K562 (cell line): ENCODE measurements around the gene STIL. TPM values are rescaled to one million over a fixed set of nuclear protein-coding genes. Genes with fewer than 3 reads are reported as not detected.

Source experiments
- ATF7 ChIP-seq: fragments of 450-650 bp; IDR thresholded peaks from 2 replicates; pipeline ENCODE4 v1.7.1; 2014; ENCODE audit warnings: mild to moderate bottlenecking, moderate library complexity
- CBX3 ChIP-seq, 2 experiments: IDR thresholded peaks; 1 replicate in 1 of 2; 2 replicates in 1 of 2; pipeline ENCODE4 v1.6.1; 2012; ENCODE audit warnings: inconsistent platforms in 2 of 2, low read length in 2 of 2, borderline replicate concordance in 1 of 2, control low read depth in 1 of 2
- DACH1 ChIP-seq: fragments of 450-650 bp; IDR thresholded peaks from 2 replicates; pipeline ENCODE4 v1.6.1; 2018; ENCODE audit not compliant: partially characterized antibody
- DEAF1 ChIP-seq: fragments of 450-650 bp; formaldehyde crosslinking; IDR thresholded peaks from 2 replicates; pipeline ENCODE4 v1.4.0; 2020; ENCODE audit warnings: mild to moderate bottlenecking, moderate library complexity
- IRF2 ChIP-seq: sonication (generic); formaldehyde crosslinking; IDR thresholded peaks from 2 replicates; pipeline ENCODE4 v1.8.1; 2022; ENCODE audit warnings: mild to moderate bottlenecking, missing genetic modification reagents
- KAT2B ChIP-seq: IDR thresholded peaks from one replicate; pipeline ENCODE4 v1.6.1; 2012; ENCODE audit warnings: low read depth, mild to moderate bottlenecking, control low read depth, inconsistent platforms, low read length, moderate library complexity
- KHSRP ChIP-seq: fragments of 450-650 bp; IDR thresholded peaks from 2 replicates; pipeline ENCODE4 v1.6.1; 2017
- MITF ChIP-seq: IDR thresholded peaks from 2 replicates; pipeline ENCODE4 v1.6.1; 2014; ENCODE audit warnings: antibody characterized with exemption
- MLLT1 ChIP-seq, 2 experiments: fragments of 450-650 bp; IDR thresholded peaks; 2 replicates each; pipeline ENCODE4 v1.6.1; 2016
- MTA2 ChIP-seq: fragments of 450-650 bp; IDR thresholded peaks from 2 replicates; pipeline ENCODE4 v1.6.1; 2016; ENCODE audit warnings: low read depth
- MTF1 ChIP-seq: fragments of 250-450 bp; sonication (Bioruptor Pico); IDR thresholded peaks from 2 replicates; pipeline ENCODE4 v1.9.0; 2021; ENCODE audit warnings: moderate library complexity, mild to moderate bottlenecking, inconsistent platforms, borderline replicate concordance
- SAP30 ChIP-seq: fragments of 200-600 bp; sonication (generic); IDR thresholded peaks from 2 replicates; pipeline ENCODE4 v1.6.1; 2012; ENCODE audit warnings: borderline replicate concordance, low read depth, mild to moderate bottlenecking, moderate library complexity, low read length, control low read depth, inconsistent platforms; ENCODE audit not compliant: insufficient read depth, poor library complexity, severe bottlenecking
- SMARCA5 ChIP-seq: fragments of 450-650 bp; IDR thresholded peaks from 2 replicates; pipeline ENCODE4 v1.6.1; 2016
- TFAP4 ChIP-seq: sonication (generic); formaldehyde crosslinking; IDR thresholded peaks from 2 replicates; pipeline ENCODE4 v1.8.0; 2022; ENCODE audit warnings: missing genetic modification reagents, mild to moderate bottlenecking, moderate library complexity, borderline replicate concordance
- THAP7 ChIP-seq: fragments of 250-450 bp; sonication (Bioruptor Pico); IDR thresholded peaks from 2 replicates; pipeline ENCODE4 v1.5.0; 2021
- THRA ChIP-seq: fragments of 450-650 bp; IDR thresholded peaks from 2 replicates; pipeline ENCODE4 v1.6.1; 2017; ENCODE audit warnings: mild to moderate bottlenecking, moderate library complexity
- THRAP3 ChIP-seq: fragments of 450-650 bp; IDR thresholded peaks from 2 replicates; pipeline ENCODE4 v1.6.1; 2016; ENCODE audit warnings: mild to moderate bottlenecking, inconsistent platforms, borderline replicate concordance
- ZEB2 ChIP-seq: fragments of 450-650 bp; IDR thresholded peaks from 2 replicates; pipeline ENCODE4 v1.6.1; 2016
- ZNF121 ChIP-seq: sonication (generic); formaldehyde crosslinking; conservative IDR thresholded peaks from 2 replicates; pipeline ENCODE4 v1.8.0; 2022; ENCODE audit warnings: missing genetic modification reagents
- ZNF212 ChIP-seq: fragments of 450-650 bp; formaldehyde crosslinking; IDR thresholded peaks from 2 replicates; pipeline ENCODE4 v1.4.0; 2020; ENCODE audit warnings: mild to moderate bottlenecking
- ZNF274 ChIP-seq: IDR thresholded peaks from 2 replicates; pipeline ENCODE4 v1.6.1; 2011; ENCODE audit warnings: low read depth, mild to moderate bottlenecking, low read length, moderate library complexity, borderline replicate concordance
- ZNF584 ChIP-seq: fragments of 200-800 bp; sonication (Bioruptor generic); IDR thresholded peaks from 2 replicates; pipeline ENCODE4 v1.6.1; 2016; ENCODE audit warnings: low read depth, mild to moderate bottlenecking, missing genetic modification characterization, missing compliant biosample characterization
- polyA plus RNA-seq, 8 experiments: library from polyadenylated mRNA; depleted of rRNA in 4 of 8; stranded (reverse) in 5 of 8; unstranded in 3 of 8; fragments of >200 nt; fragmentation: Nextera tagmentation in 2 of 8; fragmentation: Illumina TruSeq in 1 of 8; extraction: Ambion mirVana in 2 of 8; extraction: Trizol in 1 of 8; gene quantifications; 2 replicates each; pipeline versions ENCODE4 v1.2.1 to v1.2.3, GENCODE V29; 2011 to 2014; ENCODE audit warnings: inconsistent platforms in 1 of 8, missing spikeins in 1 of 8
- total RNA-seq, 7 experiments: library from RNA; depleted of rRNA in 6 of 7; stranded (reverse); fragments of >200 nt in 6 of 7; fragmentation: Illumina TruSeq in 2 of 7; extraction: Trizol in 2 of 7; gene quantifications; 2 replicates each; pipeline versions ENCODE4 v1.2.1 to v1.2.3, GENCODE V29; 2011 to 2021; ENCODE audit warnings: low replicate concordance in 1 of 7

STIL gene
- total and polyA plus RNA-seq, 9 of the 15 experiments (the other 6 are each of a cell fraction or from before 2014, with no cell fraction given) = 10.5 to 77.4 (median 39.6) TPM

GRCh38 chr1:47232187-47232874 lies 81.6 kb downstream of the STIL start, which contains the start of gene TAL1 (continued):
- TF ChIP-seq THAP7 (no peak), ZNF212 (CRISPR knock-in tag) (no peak), CBX3 (IDR thresholded peaks at IDR 0.05; ENCODE audit: borderline replicate concordance in 1 of 2, low read length in 2 of 2) (no peak), ATF7 (peak; percentile 81), ZNF274 (no peak), DEAF1 (CRISPR knock-in tag) (no peak), KHSRP (peak; percentile 83), SAP30 (no peak), THRAP3 (no peak), MTF1 (no peak), MLLT1 (IDR thresholded peaks at IDR 0.05) (peak in 1 of 2 experiments; percentile 82; a peak in 3 of 4 replicates), MITF (peak; percentile 35; the same call in 1 of the 2 replicates), MTA2 (peak; percentile 98), THRA (no peak), KAT2B (no peak), TFAP4 (CRISPR knock-in tag) (peak; percentile 89), SMARCA5 (no peak), DACH1 (peak; percentile 9), ZEB2 (no peak), IRF2 (CRISPR knock-in tag) (no peak), ZNF584 (CRISPR knock-in tag) (peak; percentile 82; the same call in 1 of the 2 replicates), ZNF121 (CRISPR knock-in tag) (no peak)
